PFSK-1 (cell line): ENCODE data around the gene MIER3.

Source experiments
- FOXP2 ChIP-seq: optimal IDR thresholded peaks from 2 replicates; pipeline ENCODE3; 2011; ENCODE audit warnings: borderline replicate concordance, control low read depth, inconsistent platforms; ENCODE audit not compliant: insufficient read depth; ENCODE audit errors: extremely low read length, extremely low read depth
- POLR2AphosphoS5 ChIP-seq: IDR thresholded peaks from 2 replicates; pipeline ENCODE4 v1.6.1; 2012; ENCODE audit warnings: low read depth, mild to moderate bottlenecking, control low read depth, low read length, moderate library complexity
- REST ChIP-seq, 2 experiments: IDR thresholded peaks; 2 replicates each; pipeline versions ENCODE4 v1.6.1 to v1.8.0; 2011 to 2012; ENCODE audit warnings: low read depth in 2 of 2, low read length in 2 of 2, control low read depth in 1 of 2, inconsistent platforms in 1 of 2, mild to moderate bottlenecking in 1 of 2, moderate library complexity in 1 of 2; ENCODE audit not compliant: insufficient read depth in 1 of 2
- SIN3A ChIP-seq: IDR thresholded peaks from 2 replicates; pipeline ENCODE4 v1.6.1; 2012; ENCODE audit warnings: mild to moderate bottlenecking, low read length, moderate library complexity, borderline replicate concordance; ENCODE audit not compliant: insufficient read depth
- TAF1 ChIP-seq: IDR thresholded peaks from 2 replicates; pipeline ENCODE4 v1.6.1; 2012; ENCODE audit warnings: low read length, control low read depth, borderline replicate concordance; ENCODE audit not compliant: insufficient read depth

MIER3 gene

GRCh38 chr5:56958595-56958994, 6.7 kb upstream of the MIER3 start:
- TF ChIP-seq FOXP2 (no peak), POLR2AphosphoS5 (no peak), SIN3A (no peak), TAF1 (no peak), REST (IDR thresholded peaks at IDR 0.05; ENCODE audit: insufficient read depth in 1 of 2, low read depth in 2 of 2, low read length in 2 of 2) (no peak)

- no peak for TF ChIP-seq POLR2AphosphoS5
- TF ChIP-seq TAF1, result no peak
- no peak for TF ChIP-seq FOXP2
- no peak for TF ChIP-seq REST (IDR thresholded peaks at IDR 0.05; ENCODE audit: insufficient read depth in 1 of 2, low read depth in 2 of 2, low read length in 2 of 2)
- no peak for TF ChIP-seq SIN3A
Measured at GRCh38 chr5:56954262-56954661, 2.3 kb upstream of the MIER3 start.

GRCh38 chr5:56951126-56951945, 587 bp downstream of the MIER3 start:
- TF ChIP-seq FOXP2 (no peak), SIN3A (no peak), POLR2AphosphoS5 (no peak), TAF1 (no peak)

- TF ChIP-seq POLR2AphosphoS5, result peak; percentile 46; the same call in 1 of the 2 replicates
- TF ChIP-seq REST (IDR thresholded peaks at IDR 0.05; ENCODE audit: insufficient read depth in 1 of 2, low read depth in 2 of 2, low read length in 2 of 2), result no peak
- 0 out of 2 replicates have a peak, but pooled peaks have one; percentile 43 for TF ChIP-seq TAF1
- TF ChIP-seq SIN3A, result no peak
- TF ChIP-seq FOXP2, result no peak
Measured at GRCh38 chr5:56950626-56951125, 1.2 kb downstream of the MIER3 start.

GRCh38 chr5:56947052-56947451, 4.9 kb downstream of the MIER3 start:
- TF ChIP-seq REST (IDR thresholded peaks at IDR 0.05; ENCODE audit: insufficient read depth in 1 of 2, low read depth in 2 of 2, low read length in 2 of 2) (no peak), TAF1 (no peak), POLR2AphosphoS5 (no peak), FOXP2 (no peak), SIN3A (no peak)
